Measurements from ENCODE around the gene MYMX. TPM values are rescaled to one million over a fixed set of nuclear protein-coding genes. Genes with fewer than 3 reads are reported as not detected.

The MYMX gene
- polyA plus RNA-seq (2013, experiment 1 of 2): not detected
- polyA plus RNA-seq (2013, experiment 2 of 2): not detected

DNA sequence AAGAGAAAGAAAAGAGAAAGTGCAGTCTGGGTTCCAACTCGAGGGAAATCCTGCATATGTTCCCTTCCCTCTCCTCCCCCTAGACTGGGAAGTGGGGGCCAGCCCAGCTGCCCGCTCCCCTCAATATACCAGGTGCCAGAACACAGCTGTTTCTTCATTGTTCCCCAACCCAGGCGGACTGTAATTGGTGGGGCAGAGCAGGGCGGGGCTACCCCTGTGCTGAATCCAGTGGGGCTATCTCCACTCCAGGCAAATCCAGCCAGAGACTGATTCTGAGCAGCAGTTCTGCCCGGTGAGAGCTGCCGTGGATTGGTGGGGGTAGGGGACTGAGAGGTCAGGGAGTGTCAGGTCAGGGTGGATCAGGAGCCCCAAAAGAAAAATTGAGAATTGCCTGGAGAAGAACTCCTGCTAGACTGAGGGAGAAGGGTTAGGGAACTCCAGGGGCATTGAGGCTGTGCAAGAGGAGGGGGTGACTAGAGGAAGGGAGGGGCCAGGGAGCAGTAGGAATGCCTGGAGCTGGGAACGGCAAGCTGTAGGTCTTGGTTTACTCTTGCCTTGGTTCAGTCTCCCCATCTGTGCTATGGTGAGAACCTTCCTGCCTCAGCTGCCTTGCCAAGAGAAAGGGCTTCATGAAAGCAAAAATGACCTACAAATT, at the start of gene MYMX:
Gene MYMX (plus strand): TSS at position 250 of the 655 bp plus-strand sequence. CDS start 546 bp downstream, outside the sequence.
- Histone ChIP-seq H3K9me3 (ENCODE audit: control insufficient read depth, low read length) (no peaks in the 10 kb centered on the region), H3K36me3 (ENCODE audit: control insufficient read depth, insufficient read depth, low read length) (no peaks in the 10 kb centered on the region), H3K27ac (ENCODE audit: low read depth, low read length, severe bottlenecking) (no peak within 1 kb of the TSS), H3K4me3 (ENCODE audit: extremely low read depth, insufficient read depth, low read length, poor library complexity, severe bottlenecking) (no peak within 1 kb of the TSS), H3K4me1 (ENCODE audit: control insufficient read depth, insufficient read depth, low read length, poor library complexity, severe bottlenecking) (peaks cover 23% of the 10 kb centered on the region)
- WGBS, 2 experiments (ENCODE audit: insufficient coverage in 2 of 2): 25 to 33% methylated on average over 4 of the region's 7 CpGs

DNA sequence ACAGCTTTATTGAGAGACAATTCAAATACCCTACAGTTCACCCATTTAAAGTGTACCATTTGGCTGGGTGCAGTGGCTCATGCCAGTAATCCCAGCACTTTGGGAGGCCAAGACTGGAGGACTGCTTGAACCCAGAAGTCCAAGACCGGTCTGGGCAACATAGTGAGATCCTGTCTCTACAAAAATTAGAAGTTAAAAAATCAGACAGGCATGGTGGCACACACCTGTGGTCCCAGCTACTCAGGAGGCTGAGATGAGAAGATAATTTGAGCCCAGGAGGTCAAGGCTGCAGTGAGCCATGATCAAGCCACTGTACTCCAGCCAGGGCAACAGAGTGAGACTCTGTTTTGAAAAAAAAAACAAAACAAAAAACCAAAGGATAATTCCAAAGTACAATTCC, 49.2 kb upstream of the MYMX start:
- H3K9me3 ChIP-seq (ENCODE audit: control insufficient read depth, low read length): no peaks in the 10 kb centered on the region
- H3K36me3 ChIP-seq (ENCODE audit: control insufficient read depth, insufficient read depth, low read length): no peaks in the 10 kb centered on the region
- 100% methylated on average over 1 of the region's 1 CpG for WGBS, 2 experiments (ENCODE audit: insufficient coverage in 2 of 2)
- no peak overlapping the region for H3K4me3 ChIP-seq (ENCODE audit: extremely low read depth, insufficient read depth, low read length, poor library complexity, severe bottlenecking)
- H3K4me1 ChIP-seq (ENCODE audit: control insufficient read depth, insufficient read depth, low read length, poor library complexity, severe bottlenecking): peaks cover 4% of the 10 kb centered on the region
- H3K27ac ChIP-seq (ENCODE audit: low read depth, low read length, severe bottlenecking): no peak overlapping the region

DNA sequence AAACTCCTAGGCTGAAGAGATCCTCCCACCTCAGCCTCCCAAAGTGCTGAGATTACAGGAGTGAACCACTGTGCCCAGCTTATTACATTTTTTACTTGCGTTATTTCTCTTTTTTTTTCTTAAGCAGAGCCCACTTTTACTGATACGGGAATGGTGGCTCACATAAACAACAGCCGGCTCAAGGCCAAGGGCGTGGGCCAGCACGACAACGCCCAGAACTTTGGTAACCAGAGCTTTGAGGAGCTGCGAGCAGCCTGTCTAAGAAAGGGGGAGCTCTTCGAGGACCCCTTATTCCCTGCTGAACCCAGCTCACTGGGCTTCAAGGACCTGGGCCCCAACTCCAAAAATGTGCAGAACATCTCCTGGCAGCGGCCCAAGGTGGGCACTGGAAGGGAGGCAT, 47.6 kb upstream of the MYMX start:
- no peak overlapping the region for H3K27ac ChIP-seq (ENCODE audit: low read depth, low read length, severe bottlenecking)
- H3K4me3 ChIP-seq (ENCODE audit: extremely low read depth, insufficient read depth, low read length, poor library complexity, severe bottlenecking): no peak overlapping the region
- peaks cover 4% of the 10 kb centered on the region for H3K4me1 ChIP-seq (ENCODE audit: control insufficient read depth, insufficient read depth, low read length, poor library complexity, severe bottlenecking)
- no peaks in the 10 kb centered on the region for H3K36me3 ChIP-seq (ENCODE audit: control insufficient read depth, insufficient read depth, low read length)
- H3K9me3 ChIP-seq (ENCODE audit: control insufficient read depth, low read length): no peaks in the 10 kb centered on the region
- 97 to 99% methylated on average over 8 of the region's 9 CpGs for WGBS, 2 experiments (ENCODE audit: insufficient coverage in 2 of 2)

DNA sequence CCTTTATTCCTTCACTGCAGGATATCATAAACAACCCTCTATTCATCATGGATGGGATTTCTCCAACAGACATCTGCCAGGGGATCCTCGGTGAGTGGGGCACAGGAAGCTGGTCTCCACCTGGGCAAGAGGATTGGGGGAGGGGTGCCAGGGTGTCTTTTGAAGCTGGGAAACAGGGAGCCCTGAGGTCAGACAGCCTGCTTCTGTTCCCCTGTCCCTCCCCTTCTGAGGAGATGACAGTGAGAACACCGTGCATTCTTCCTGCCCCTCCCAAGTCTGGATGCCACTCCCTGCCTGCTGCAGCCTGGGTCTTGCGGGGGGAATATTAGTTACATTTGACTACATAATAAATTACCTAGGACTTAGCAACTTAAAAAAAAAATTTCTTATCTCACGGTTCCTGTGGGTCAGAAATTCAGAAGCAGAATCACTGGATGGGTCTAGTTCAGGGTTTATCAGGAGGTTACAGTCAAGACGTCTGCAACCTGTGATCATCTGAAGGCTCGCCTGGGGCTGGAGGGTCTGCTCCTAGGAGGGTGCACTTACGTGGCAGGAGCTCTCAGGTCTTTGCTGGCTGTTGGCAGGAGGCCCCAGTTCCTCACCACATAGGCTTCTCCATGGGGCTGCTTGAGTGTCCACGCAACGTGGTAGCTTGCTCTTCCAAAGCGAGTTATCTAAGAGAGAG, 46.7 kb upstream of the MYMX start:
- WGBS, 2 experiments (ENCODE audit: insufficient coverage in 2 of 2): 91 to 95% methylated on average over 6 of the region's 10 CpGs
- Histone ChIP-seq H3K9me3 (ENCODE audit: control insufficient read depth, low read length) (no peaks in the 10 kb centered on the region), H3K36me3 (ENCODE audit: control insufficient read depth, insufficient read depth, low read length) (no peaks in the 10 kb centered on the region), H3K4me1 (ENCODE audit: control insufficient read depth, insufficient read depth, low read length, poor library complexity, severe bottlenecking) (peaks cover 4% of the 10 kb centered on the region), H3K27ac (ENCODE audit: low read depth, low read length, severe bottlenecking) (no peak overlapping the region), H3K4me3 (ENCODE audit: extremely low read depth, insufficient read depth, low read length, poor library complexity, severe bottlenecking) (no peak overlapping the region)

DNA sequence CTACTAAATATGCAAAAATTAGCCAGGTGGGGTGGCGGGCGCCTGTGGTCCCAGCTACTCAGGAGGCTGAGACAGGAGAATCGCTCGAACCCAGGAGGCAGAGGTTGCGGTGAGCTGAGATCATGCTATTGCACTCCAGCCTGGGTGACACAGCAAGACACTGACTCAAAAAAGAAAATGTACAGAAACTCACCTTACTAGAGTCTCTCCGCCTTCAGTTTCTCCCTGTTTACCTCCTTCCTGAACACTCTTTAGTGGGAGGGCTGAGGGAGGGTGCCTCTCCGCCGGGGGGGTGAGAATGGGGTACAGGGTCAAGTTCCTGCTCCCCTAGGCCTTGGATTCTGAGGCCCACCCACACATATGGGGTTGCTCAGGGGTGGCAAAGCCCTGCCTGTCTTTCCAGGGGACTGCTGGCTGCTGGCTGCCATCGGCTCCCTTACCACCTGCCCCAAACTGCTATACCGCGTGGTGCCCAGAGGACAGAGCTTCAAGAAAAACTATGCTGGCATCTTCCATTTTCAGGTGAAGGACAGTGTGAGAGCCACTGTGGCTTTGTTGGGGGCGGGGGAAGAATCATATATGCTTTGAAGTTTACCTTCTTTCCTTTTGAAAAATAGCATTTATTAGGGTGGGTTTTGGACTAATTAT, 44.7 kb upstream of the MYMX start:
- no peaks in the 10 kb centered on the region for H3K4me1 ChIP-seq (ENCODE audit: control insufficient read depth, insufficient read depth, low read length, poor library complexity, severe bottlenecking)
- H3K9me3 ChIP-seq (ENCODE audit: control insufficient read depth, low read length): no peaks in the 10 kb centered on the region
- 82 to 88% methylated on average over 4 to 5 of the region's 12 CpGs for WGBS, 2 experiments (ENCODE audit: insufficient coverage in 2 of 2)
- no peak overlapping the region for H3K27ac ChIP-seq (ENCODE audit: low read depth, low read length, severe bottlenecking)
- H3K36me3 ChIP-seq (ENCODE audit: control insufficient read depth, insufficient read depth, low read length): no peaks in the 10 kb centered on the region
- H3K4me3 ChIP-seq (ENCODE audit: extremely low read depth, insufficient read depth, low read length, poor library complexity, severe bottlenecking): no peak overlapping the region

DNA sequence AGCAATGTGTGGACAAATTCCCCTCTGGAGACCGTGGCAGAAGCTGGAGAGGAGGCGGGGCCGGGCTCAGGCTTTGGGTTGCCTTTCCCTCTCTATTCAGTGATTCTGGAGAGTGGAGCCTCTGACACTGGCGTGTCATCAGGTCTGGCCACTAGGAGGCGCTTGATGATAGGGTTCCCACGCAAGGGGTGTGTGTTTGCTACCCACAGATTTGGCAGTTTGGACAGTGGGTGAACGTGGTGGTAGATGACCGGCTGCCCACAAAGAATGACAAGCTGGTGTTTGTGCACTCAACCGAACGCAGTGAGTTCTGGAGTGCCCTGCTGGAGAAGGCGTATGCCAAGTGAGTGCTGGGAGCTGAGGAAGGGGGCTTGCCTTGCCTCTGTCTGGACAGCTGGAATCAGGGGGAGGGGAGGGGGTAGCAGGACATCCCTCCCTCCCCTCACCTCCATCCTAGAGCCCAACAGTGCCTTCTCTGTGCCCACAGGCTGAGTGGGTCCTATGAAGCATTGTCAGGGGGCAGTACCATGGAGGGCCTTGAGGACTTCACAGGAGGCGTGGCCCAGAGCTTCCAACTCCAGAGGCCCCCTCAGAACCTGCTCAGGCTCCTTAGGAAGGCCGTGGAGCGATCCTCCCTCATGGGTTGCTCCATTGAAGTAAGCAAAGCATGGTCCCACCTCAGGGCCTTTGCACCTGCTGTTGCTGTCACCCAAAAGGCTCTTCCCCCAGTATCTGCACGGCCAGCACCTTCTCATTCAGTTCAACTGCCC, 43.8 kb upstream of the MYMX start:
- Histone ChIP-seq H3K4me1 (ENCODE audit: control insufficient read depth, insufficient read depth, low read length, poor library complexity, severe bottlenecking) (no peaks in the 10 kb centered on the region), H3K27ac (ENCODE audit: low read depth, low read length, severe bottlenecking) (no peak overlapping the region), H3K4me3 (ENCODE audit: extremely low read depth, insufficient read depth, low read length, poor library complexity, severe bottlenecking) (no peak overlapping the region), H3K36me3 (ENCODE audit: control insufficient read depth, insufficient read depth, low read length) (no peaks in the 10 kb centered on the region), H3K9me3 (ENCODE audit: control insufficient read depth, low read length) (no peaks in the 10 kb centered on the region)
- WGBS, 2 experiments (ENCODE audit: insufficient coverage in 2 of 2): 32 to 39% methylated on average over 9 to 10 of the region's 15 CpGs

DNA sequence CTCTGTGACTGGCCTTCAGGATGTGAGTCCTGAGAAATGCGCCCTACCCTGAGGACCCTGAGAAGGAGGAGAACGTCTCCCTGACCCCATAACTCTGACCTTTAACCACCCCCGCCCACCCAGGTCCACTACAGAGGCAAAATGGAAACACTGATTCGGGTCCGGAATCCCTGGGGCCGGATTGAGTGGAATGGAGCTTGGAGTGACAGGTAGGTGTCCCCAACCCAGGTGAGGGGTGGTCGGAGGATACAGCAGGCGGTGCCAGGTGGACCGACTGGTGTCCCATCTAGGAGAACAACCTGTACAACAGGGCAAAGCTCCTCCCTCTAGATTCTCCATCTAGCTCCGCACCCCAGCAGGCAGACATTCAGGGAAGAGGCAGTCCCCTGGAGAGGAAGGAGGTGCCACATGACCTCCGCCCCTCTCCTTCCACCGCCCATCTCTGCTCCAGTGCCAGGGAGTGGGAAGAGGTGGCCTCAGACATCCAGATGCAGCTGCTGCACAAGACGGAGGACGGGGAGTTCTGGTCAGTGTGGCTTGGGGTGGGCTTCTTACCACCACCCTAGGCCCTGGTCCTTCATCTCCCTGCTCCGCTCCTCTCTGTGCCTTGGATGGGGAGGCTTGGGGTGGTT, 40.5 kb upstream of the MYMX start:
- Histone ChIP-seq H3K27ac (ENCODE audit: low read depth, low read length, severe bottlenecking) (no peak overlapping the region), H3K4me1 (ENCODE audit: control insufficient read depth, insufficient read depth, low read length, poor library complexity, severe bottlenecking) (peaks cover 3% of the 10 kb centered on the region), H3K36me3 (ENCODE audit: control insufficient read depth, insufficient read depth, low read length) (no peaks in the 10 kb centered on the region), H3K4me3 (ENCODE audit: extremely low read depth, insufficient read depth, low read length, poor library complexity, severe bottlenecking) (no peak overlapping the region), H3K9me3 (ENCODE audit: control insufficient read depth, low read length) (no peaks in the 10 kb centered on the region)
- WGBS, 2 experiments (ENCODE audit: insufficient coverage in 2 of 2): 90 to 93% methylated on average over 2 to 9 of the region's 15 CpGs

DNA sequence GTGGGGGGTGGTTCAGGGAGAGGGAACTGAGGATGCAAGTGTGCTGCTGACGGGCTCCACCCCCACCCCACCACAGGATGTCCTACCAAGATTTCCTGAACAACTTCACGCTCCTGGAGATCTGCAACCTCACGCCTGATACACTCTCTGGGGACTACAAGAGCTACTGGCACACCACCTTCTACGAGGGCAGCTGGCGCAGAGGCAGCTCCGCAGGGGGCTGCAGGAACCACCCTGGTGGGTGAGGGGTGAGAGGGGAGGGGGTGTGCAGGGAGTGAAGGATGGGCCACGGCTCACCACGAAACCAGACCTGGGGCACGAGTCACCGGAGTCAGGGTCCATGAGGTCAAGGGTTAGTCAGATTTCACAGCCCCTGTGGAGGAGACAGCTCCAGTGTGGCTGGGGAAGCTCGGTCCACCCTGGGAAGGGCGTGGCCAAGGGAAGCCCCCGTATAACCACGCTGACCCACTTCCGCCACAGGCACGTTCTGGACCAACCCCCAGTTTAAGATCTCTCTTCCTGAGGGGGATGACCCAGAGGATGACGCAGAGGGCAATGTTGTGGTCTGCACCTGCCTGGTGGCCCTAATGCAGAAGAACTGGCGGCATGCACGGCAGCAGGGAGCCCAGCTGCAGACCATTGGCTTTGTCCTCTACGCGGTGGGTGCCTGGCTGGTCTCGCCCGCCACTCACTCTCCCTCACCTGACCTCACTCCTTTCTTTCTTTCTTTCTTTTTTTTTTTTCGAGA, 39.8 kb upstream of the MYMX start:
- Histone ChIP-seq H3K4me3 (ENCODE audit: extremely low read depth, insufficient read depth, low read length, poor library complexity, severe bottlenecking) (no peak overlapping the region), H3K27ac (ENCODE audit: low read depth, low read length, severe bottlenecking) (no peak overlapping the region), H3K9me3 (ENCODE audit: control insufficient read depth, low read length) (no peaks in the 10 kb centered on the region), H3K4me1 (ENCODE audit: control insufficient read depth, insufficient read depth, low read length, poor library complexity, severe bottlenecking) (peaks cover 3% of the 10 kb centered on the region), H3K36me3 (ENCODE audit: control insufficient read depth, insufficient read depth, low read length) (no peaks in the 10 kb centered on the region)
- 89% methylated on average over 21 to 24 of the region's 24 CpGs for WGBS, 2 experiments (ENCODE audit: insufficient coverage in 2 of 2)

DNA sequence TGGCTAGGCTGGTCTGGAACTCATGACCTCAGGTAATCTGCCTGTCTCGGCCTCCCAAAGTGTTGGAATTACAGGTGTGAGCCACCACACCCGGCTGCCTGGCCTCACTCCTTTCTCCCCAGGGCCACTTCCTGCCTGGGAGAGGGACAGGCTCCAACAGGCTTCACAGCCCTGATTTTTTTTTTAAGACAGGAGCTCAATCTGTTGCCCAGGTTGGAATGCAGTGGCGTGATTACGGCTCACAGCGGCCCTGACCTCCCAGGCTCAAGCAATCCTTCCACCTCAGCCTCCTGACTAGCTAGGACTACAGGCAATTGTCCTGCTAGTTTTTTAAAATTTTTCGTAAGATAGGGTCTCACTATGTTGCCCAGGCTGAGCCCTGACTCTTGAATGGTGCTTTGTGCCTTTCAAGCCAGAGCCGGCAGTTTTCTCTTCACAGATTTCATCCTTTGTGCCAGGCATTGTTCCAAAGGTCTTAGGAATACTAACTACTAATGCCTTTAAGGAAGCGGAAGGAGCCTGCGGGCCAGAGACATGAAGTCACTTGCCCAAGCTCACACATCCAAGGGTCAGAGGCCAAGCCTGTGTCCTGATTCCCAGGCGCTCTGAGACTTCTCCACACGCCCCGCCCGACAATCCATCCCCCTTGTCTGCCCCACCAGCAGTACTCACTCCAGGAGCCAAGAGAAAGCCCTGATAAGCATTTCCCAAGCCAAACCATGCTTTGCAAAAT, 38.9 kb upstream of the MYMX start:
- Histone ChIP-seq H3K9me3 (ENCODE audit: control insufficient read depth, low read length) (no peaks in the 10 kb centered on the region), H3K4me1 (ENCODE audit: control insufficient read depth, insufficient read depth, low read length, poor library complexity, severe bottlenecking) (peaks cover 3% of the 10 kb centered on the region), H3K4me3 (ENCODE audit: extremely low read depth, insufficient read depth, low read length, poor library complexity, severe bottlenecking) (no peak overlapping the region), H3K27ac (ENCODE audit: low read depth, low read length, severe bottlenecking) (peak overlapping the region; percentile 41), H3K36me3 (ENCODE audit: control insufficient read depth, insufficient read depth, low read length) (no peaks in the 10 kb centered on the region)
- WGBS, 2 experiments (ENCODE audit: insufficient coverage in 2 of 2): 80 to 88% methylated on average over 12 to 13 of the region's 13 CpGs

Data from mesodermal cell (in vitro differentiated cells).